AG10803 (cell line): ENCODE results near the gene SBNO2.

Experiments used
- DNase-seq: peaks from one replicate; pipeline ENCODE4 v3.0.0; 2010; ENCODE audit warnings: low read depth
- H3K4me3 ChIP-seq: 2 replicates; pipeline ENCODE4 v1.5.1; 2011; ENCODE audit warnings: mild to moderate bottlenecking, low read length, control low read depth
- CTCF ChIP-seq: conservative IDR thresholded peaks from 2 replicates; pipeline ENCODE4 v1.5.1; 2011; ENCODE audit warnings: mild to moderate bottlenecking, low read length, control low read depth, inconsistent platforms

Gene SBNO2

GRCh38 chr19:1140272-1141027, 33.6 kb downstream of the SBNO2 start:
- no peak overlapping the region for H3K4me3 ChIP-seq
- no peak for TF ChIP-seq CTCF
- DNase-seq, result no peak

DNA sequence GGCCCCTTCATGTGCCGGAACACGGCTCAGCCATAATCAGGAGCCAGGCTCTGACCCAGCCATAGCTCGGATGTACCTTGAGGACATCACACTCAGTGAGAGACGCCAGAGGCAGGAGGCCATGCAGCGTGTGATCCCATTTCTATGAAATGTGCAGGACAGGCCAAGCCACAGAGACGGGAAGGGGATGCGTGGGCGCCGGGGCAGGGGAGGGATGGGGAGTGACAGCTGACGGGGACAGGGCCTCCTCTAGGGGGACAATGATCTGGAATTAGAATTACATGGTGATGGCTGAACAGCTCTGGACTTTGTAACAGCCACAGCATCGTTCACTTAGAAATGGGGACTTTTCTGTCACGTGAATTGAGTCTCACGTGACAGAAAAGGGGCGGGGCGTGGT, 34.9 kb downstream of the SBNO2 start:
- DNase-seq, result no peak
- no peak for TF ChIP-seq CTCF
- no peak overlapping the region for H3K4me3 ChIP-seq

DNA sequence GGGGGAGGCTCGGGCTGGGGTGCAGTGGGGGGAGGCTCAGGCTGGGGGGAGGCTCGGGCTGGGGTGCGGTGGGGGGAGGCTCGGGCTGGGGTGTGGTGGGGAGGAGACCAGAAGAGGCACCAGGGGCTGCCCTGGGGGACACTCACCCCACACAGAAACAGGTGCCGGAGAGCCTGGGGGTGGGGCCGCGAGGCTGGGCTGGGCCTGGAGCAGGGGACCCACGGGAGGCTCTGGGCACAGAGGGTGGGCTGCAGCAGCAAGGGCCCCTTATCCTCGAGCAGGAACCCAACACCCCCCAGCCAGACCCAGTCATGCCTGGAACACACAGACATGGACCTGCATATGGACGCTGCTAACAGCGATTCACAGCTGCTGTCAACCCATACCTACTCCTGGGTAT, 35.9 kb downstream of the SBNO2 start:
- DNase-seq, result no peak
- TF ChIP-seq CTCF, result no peak
- no peak overlapping the region for H3K4me3 ChIP-seq

DNA sequence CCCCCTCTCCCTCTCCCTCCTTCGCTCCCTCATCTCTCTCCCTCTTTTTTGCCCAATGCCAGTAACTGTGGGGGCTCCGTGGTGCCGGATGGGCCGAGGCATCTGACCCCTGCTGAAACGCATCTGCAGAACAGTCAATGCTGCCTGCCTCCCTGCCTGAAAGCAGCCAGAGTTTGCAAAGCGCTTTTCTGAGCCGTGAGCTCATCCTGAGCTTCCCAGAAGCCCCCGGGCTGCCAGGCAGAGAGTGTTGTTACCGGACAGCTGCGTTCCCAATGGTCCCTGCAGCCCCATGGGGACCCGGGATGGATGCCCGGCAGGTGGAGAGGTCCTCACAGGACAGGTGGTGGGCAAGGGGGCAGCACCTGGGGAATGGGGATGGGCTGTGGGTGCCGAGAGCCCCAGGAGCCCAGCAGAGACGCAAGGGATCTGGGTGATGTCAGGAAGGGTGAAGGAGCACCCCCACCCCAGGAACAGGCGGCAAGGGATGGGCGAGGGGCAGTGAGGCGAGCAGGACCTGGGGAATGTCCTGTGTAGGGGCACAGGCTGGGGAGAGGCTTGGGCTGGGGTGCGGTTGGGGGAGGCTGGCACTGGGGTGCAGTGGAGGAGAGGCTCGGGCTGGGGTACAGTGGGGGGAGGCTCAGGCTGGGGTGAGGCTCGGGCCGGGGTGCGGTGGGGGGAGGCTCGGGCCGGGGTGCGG, 37.3 kb downstream of the SBNO2 start:
- no peak for TF ChIP-seq CTCF
- H3K4me3 ChIP-seq, result no peak overlapping the region
- no peak for DNase-seq

- no peak for TF ChIP-seq CTCF
- DNase-seq, result no peak
- H3K4me3 ChIP-seq, result no peak overlapping the region
Observed at GRCh38 chr19:1136201-1136600, 37.9 kb downstream of the SBNO2 start.

DNA sequence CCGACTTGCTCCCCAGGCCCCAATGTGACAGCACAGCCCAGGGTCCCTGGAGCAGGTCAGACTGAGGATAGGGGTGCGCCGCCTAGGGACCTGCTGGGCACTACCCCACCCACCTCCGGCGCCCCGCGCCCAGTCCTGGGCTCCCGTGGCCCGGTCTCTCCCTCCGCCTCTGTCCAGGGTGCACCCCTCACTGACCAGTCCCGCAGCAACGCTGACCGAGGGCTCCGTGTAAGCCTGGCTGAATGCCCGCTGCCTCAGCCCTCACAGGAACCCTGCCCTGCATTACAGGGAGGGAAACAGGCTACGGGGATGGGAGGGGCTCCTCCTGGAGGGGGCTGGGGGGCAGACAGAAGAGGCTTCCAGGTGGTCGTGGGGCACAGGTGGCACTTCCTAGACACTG, 38.6 kb downstream of the SBNO2 start:
- H3K4me3 ChIP-seq, result no peak overlapping the region
- TF ChIP-seq CTCF, result no peak
- DNase-seq, result no peak

DNA sequence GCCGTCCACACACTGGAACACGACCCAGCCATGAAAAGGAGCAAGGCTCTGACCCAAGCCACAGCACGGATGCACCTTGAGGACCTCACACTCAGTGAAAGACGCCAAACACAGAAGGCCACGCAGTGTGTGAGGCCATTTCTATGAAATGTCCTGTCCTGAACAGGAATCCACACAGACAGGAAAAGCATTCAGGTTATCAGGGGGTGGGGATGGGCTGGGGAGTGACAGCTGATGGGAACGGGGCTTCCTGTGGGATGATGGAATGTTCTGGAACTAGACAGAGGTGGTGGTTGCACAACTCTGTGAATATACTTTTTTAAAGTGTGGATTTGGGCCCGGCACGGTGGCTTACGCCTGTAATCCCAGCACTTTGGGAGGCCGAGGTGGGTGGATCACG, 39.6 kb downstream of the SBNO2 start:
- DNase-seq, result no peak
- no peak overlapping the region for H3K4me3 ChIP-seq
- no peak for TF ChIP-seq CTCF
